SK-N-SH (cell line): ENCODE results near the gene EDIL3. TPM values are rescaled to one million over a fixed set of nuclear protein-coding genes. Genes with fewer than 3 reads are reported as not detected.

Source experiments
- CTCF ChIA-PET: fragments of 300-600, 350-600 bp; formaldehyde crosslinking; extraction: SDS; loops from one replicate; lab custom pipeline; 2021; lab: Yijun Ruan, JAX
- POLR2A ChIA-PET: fragments of 350-600 bp; sonication (Branson Sonifier 250); formaldehyde crosslinking; extraction: SDS; loops from one replicate; lab custom pipeline; 2020; ENCODE audit warnings: antibody characterized with exemption, inconsistent platforms; lab: Yijun Ruan, JAX
- DNase-seq: peaks from one replicate; pipeline ENCODE4 v3.0.0; 2012
- H2AFZ ChIP-seq: fragments of 200-600 bp; sonication (generic); 2 replicates; pipeline ENCODE4 v1.8.1; 2016; ENCODE audit warnings: antibody characterized with exemption, mild to moderate bottlenecking, low read depth
- H3F3A ChIP-seq: fragments of 200-600 bp; sonication (generic); replicated peaks from 2 replicates; pipeline ENCODE3; 2016; ENCODE audit warnings: antibody characterized with exemption, mild to moderate bottlenecking; ENCODE audit not compliant: insufficient read depth
- H3K27ac ChIP-seq, 2 experiments: fragments of 200-500 bp in 1 of 2; fragments of 200-600 bp in 1 of 2; sonication (Bioruptor generic) in 1 of 2; sonication (generic), shearing (Covaris generic) in 1 of 2; 2 replicates each; pipeline versions ENCODE4 v1.5.1 to v1.6.1; 2014 to 2016; ENCODE audit warnings: low read depth in 2 of 2, inconsistent platforms in 1 of 2, low read length in 1 of 2, mild to moderate bottlenecking in 1 of 2, mixed read lengths in 1 of 2
- H3K27me3 ChIP-seq: fragments of 200-600 bp; sonication (generic), shearing (Covaris generic); 2 replicates; pipeline ENCODE4 v1.6.1; 2016; ENCODE audit warnings: mixed run types; ENCODE audit not compliant: insufficient read depth
- H3K36me3 ChIP-seq, 2 experiments: fragments of 200-500 bp in 1 of 2; fragments of 200-600 bp in 1 of 2; sonication (Bioruptor generic) in 1 of 2; sonication (generic) in 1 of 2; replicated peaks in 1 of 2; 2 replicates each; pipeline versions ENCODE3 to v1.5.1; 2014 to 2016; ENCODE audit warnings: low read length in 1 of 2, mild to moderate bottlenecking in 1 of 2; ENCODE audit not compliant: insufficient read depth in 2 of 2, control insufficient read depth in 1 of 2
- H3K4me1 ChIP-seq, 2 experiments: fragments of 200-500 bp in 1 of 2; fragments of 200-600 bp in 1 of 2; sonication (Bioruptor generic) in 1 of 2; sonication (generic), shearing (Covaris generic) in 1 of 2; 2 replicates each; pipeline versions ENCODE4 v1.5.1 to v1.6.1; 2014 to 2016; ENCODE audit warnings: low read depth in 1 of 2, low read length in 1 of 2, mixed run types in 1 of 2; ENCODE audit not compliant: insufficient read depth in 2 of 2, control insufficient read depth in 1 of 2
- H3K4me2 ChIP-seq: fragments of 200-600 bp; sonication (generic), shearing (Covaris generic); 2 replicates; pipeline ENCODE4 v1.6.1; 2017; ENCODE audit warnings: mixed run types
- H3K4me3 ChIP-seq, 2 experiments: fragments of 200-500 bp in 1 of 2; fragments of 200-600 bp in 1 of 2; sonication (Bioruptor generic) in 1 of 2; sonication (generic), shearing (Covaris generic) in 1 of 2; 2 replicates each; pipeline versions ENCODE4 v1.5.1 to v1.8.1; 2014 to 2016; ENCODE audit warnings: low read depth in 2 of 2, inconsistent platforms in 1 of 2, low read length in 1 of 2, mild to moderate bottlenecking in 1 of 2, mixed read lengths in 1 of 2, moderate library complexity in 1 of 2
- H3K79me2 ChIP-seq: fragments of 200-600 bp; sonication (generic); 2 replicates; pipeline ENCODE4 v1.8.1; 2017; ENCODE audit warnings: mild to moderate bottlenecking; ENCODE audit not compliant: insufficient read depth
- H3K9ac ChIP-seq: fragments of 200-600 bp; sonication (generic); 2 replicates; pipeline ENCODE4 v1.6.1; 2017; ENCODE audit warnings: mixed run types
- H3K9me2 ChIP-seq: fragments of 200-600 bp; sonication (generic); 2 replicates; pipeline ENCODE4 v1.6.1; 2017; ENCODE audit warnings: mixed run types
- H3K9me3 ChIP-seq: fragments of 200-600 bp; sonication (generic); 2 replicates; pipeline ENCODE4 v1.6.1; 2017; ENCODE audit warnings: mixed run types, mild to moderate bottlenecking, moderate library complexity
- H4K20me1 ChIP-seq: fragments of 200-600 bp; sonication (generic); 2 replicates; pipeline ENCODE4 v1.6.1; 2017; ENCODE audit warnings: mild to moderate bottlenecking, mixed run types; ENCODE audit not compliant: insufficient read depth
- CHD2 ChIP-seq: fragments of 150-350 bp; IDR thresholded peaks from 2 replicates; pipeline ENCODE4 v1.6.1; 2018; ENCODE audit warnings: low read length; ENCODE audit not compliant: partially characterized antibody
- ELF1 ChIP-seq: IDR thresholded peaks from 2 replicates; pipeline ENCODE4 v1.4.0; 2012
- MXI1 ChIP-seq: IDR thresholded peaks from 2 replicates; pipeline ENCODE4 v1.6.1; 2012; ENCODE audit warnings: mild to moderate bottlenecking, low read depth, low read length, improper control_type of control experiment
- NFIC ChIP-seq: IDR thresholded peaks from 2 replicates; pipeline ENCODE4 v1.4.0; 2012; ENCODE audit warnings: borderline replicate concordance
- POLR2AphosphoS5 ChIP-seq: IDR thresholded peaks from 2 replicates; pipeline ENCODE4 v1.6.1; 2012; ENCODE audit warnings: low read depth, low read length
- REST ChIP-seq: IDR thresholded peaks from 2 replicates; pipeline ENCODE4 v1.6.1; 2012; ENCODE audit warnings: mild to moderate bottlenecking, low read depth, low read length, moderate library complexity
- SIN3A ChIP-seq: IDR thresholded peaks from 2 replicates; pipeline ENCODE4 v1.6.1; 2012; ENCODE audit warnings: low read depth, mild to moderate bottlenecking, low read length, moderate library complexity, borderline replicate concordance
- TEAD4 ChIP-seq: IDR thresholded peaks from 2 replicates; pipeline ENCODE4 v1.4.0; 2012; ENCODE audit warnings: mild to moderate bottlenecking, borderline replicate concordance; ENCODE audit not compliant: insufficient read depth
- USF2 ChIP-seq: fragments of 150-350 bp; IDR thresholded peaks from 2 replicates; pipeline ENCODE4 v1.6.1; 2017; ENCODE audit warnings: antibody characterized with exemption, low read length, low read depth, borderline replicate concordance
- ZBTB33 ChIP-seq: IDR thresholded peaks from 2 replicates; pipeline ENCODE4 v1.4.0; 2012; ENCODE audit warnings: low read depth, borderline replicate concordance
- WGBS: methylation state at CpG from one replicate; pipeline ENCODE4 v1.1.6; 2017; ENCODE audit warnings: low lambda C conversion rate; 5-methylcytosine and 5-hydroxymethylcytosine counted together
- polyA plus RNA-seq, 3 experiments: library from polyadenylated mRNA; depleted of rRNA; stranded (reverse); fragments of >200 nt; gene quantifications; 2 replicates each; pipeline ENCODE4 v1.2.3, GENCODE V29; 2012

Gene EDIL3
- polyA plus RNA-seq, 1 of the 3 experiments (the other 2 are of a cell fraction), result 51.5 TPM

GRCh38 chr5:83925321-83925954, 459.2 kb downstream of the EDIL3 start (continued):
- peak; percentile 35; the same call in 1 of the 2 replicates for TF ChIP-seq ZBTB33
- peak; percentile 99 for TF ChIP-seq TEAD4
- TF ChIP-seq SIN3A, result 0 out of 2 replicates have a peak, but pooled peaks have one; percentile 49
- TF ChIP-seq, all 33 proteins: peak for 14

- no peaks in the 10 kb centered on the region for H3K79me2 ChIP-seq
- POLR2A ChIA-PET, result no interaction called here
- peaks cover 15 to 20% of the 10 kb centered on the region in 2 experiments; a peak in 3 of 4 replicates for H3K4me1 ChIP-seq
- peak overlapping the region; percentile 55 for H3K4me2 ChIP-seq
- H3F3A ChIP-seq, result peaks cover 37% of the 10 kb centered on the region
- WGBS, result 36% methylated on average over 3 of the region's 3 CpGs
- no peak overlapping the region for H2AFZ ChIP-seq
- H3K27me3 ChIP-seq, result no peaks in the 10 kb centered on the region
- H3K36me3 ChIP-seq, result no peaks in the 10 kb centered on the region
- CTCF ChIA-PET, result interaction anchor here (1.3 kb wide), 1 partner anchor 201 kb away, joined by 3 read pairs; no protein-coding TSS in a partner anchor
- DNase-seq, result no peak
- TF ChIP-seq REST (no peak), ELF1 (no peak), NFIC (no peak), POLR2AphosphoS5 (no peak), MXI1 (no peak), CHD2 (no peak), USF2 (no peak)
- no peak overlapping the region for H3K4me3 ChIP-seq
- peak overlapping the region; percentile 49; the same call in 1 of the 2 replicates for H3K9ac ChIP-seq
- no peaks in the 10 kb centered on the region for H4K20me1 ChIP-seq
- H3K9me2 ChIP-seq, result no peaks in the 10 kb centered on the region
- no peaks in the 10 kb centered on the region for H3K9me3 ChIP-seq
- peak overlapping the region; percentile 89 to 94; a peak in 3 of 4 replicates for H3K27ac ChIP-seq
Observed at GRCh38 chr5:83924891-83925290, 459.8 kb downstream of the EDIL3 start.
